Loucy (cell line): ENCODE data around the gene IL1R2.

Experiments used
- EZH2phosphoT487 ChIP-seq: fragments of 200-600 bp; IDR thresholded peaks from 2 replicates; pipeline ENCODE4 v1.6.1; 2018; ENCODE audit warnings: antibody characterized with exemption, mild to moderate bottlenecking, moderate library complexity, borderline replicate concordance
- TF ChIP-seq, protein P1 (sequence below): fragments of 200-600 bp; sonication (generic); conservative IDR thresholded peaks from 2 replicates; pipeline ENCODE4 v1.5.1; 2014; ENCODE audit warnings: mild to moderate bottlenecking, antibody characterized with exemption, low read length

DNA sequence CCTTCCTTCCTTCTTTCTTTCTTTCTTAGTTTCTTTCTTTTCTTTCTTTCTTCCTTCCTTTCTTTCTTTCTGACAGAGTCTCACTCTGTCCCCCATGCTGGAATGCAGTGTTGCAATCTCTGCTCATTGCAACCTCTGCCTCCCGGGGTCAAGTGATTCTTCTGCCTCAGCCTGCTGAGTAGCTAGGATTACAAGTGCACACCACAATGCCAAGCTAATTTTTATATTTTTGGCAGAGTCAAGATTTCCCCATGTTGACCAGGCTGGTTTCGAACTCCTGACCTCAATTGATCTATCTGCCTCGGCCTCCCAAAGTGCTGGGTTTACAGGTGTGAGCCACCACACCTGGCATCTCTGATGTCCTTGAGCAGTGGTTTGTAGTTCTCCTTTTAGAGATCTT lies 48.5 kb downstream of the IL1R2 start:
- TF ChIP-seq, protein P1, sequence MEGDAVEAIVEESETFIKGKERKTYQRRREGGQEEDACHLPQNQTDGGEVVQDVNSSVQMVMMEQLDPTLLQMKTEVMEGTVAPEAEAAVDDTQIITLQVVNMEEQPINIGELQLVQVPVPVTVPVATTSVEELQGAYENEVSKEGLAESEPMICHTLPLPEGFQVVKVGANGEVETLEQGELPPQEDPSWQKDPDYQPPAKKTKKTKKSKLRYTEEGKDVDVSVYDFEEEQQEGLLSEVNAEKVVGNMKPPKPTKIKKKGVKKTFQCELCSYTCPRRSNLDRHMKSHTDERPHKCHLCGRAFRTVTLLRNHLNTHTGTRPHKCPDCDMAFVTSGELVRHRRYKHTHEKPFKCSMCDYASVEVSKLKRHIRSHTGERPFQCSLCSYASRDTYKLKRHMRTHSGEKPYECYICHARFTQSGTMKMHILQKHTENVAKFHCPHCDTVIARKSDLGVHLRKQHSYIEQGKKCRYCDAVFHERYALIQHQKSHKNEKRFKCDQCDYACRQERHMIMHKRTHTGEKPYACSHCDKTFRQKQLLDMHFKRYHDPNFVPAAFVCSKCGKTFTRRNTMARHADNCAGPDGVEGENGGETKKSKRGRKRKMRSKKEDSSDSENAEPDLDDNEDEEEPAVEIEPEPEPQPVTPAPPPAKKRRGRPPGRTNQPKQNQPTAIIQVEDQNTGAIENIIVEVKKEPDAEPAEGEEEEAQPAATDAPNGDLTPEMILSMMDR: no peak
- no peak for TF ChIP-seq EZH2phosphoT487
